Measurements from ENCODE around the gene BCAP31. TPM values are rescaled to one million over a fixed set of nuclear protein-coding genes. Genes with fewer than 3 reads are reported as not detected.

BCAP31 gene
- total and polyA plus RNA-seq, 7 donors, result 59.3 to 216 (median 70.9) TPM

GRCh38 chrX:153657161-153657560, 67.0 kb downstream of the BCAP31 start:
- WGBS, 2 donors, result 87% methylated on average over 9 of the region's 9 CpGs
- peak; percentile 47 for DNase-seq
- TF ChIP-seq CTCF (IDR thresholded peaks at IDR 0.05) (no peak), EP300 (IDR thresholded peaks at IDR 0.05) (no peak), POLR2A (IDR thresholded peaks at IDR 0.05) (no peak), POLR2AphosphoS5 (IDR thresholded peaks at IDR 0.05) (no peak)
- Histone ChIP-seq H3K36me3 (no peaks in the 10 kb centered on the region), H3K27ac (no peak overlapping the region), H3K4me3 (no peak overlapping the region), H3K27me3 (peaks cover 0 to 18% (median 0%) of the 10 kb centered on the region in 3 donors), H3K4me1 (no peaks in the 10 kb centered on the region), H3K9me3 (no peaks in the 10 kb centered on the region)
- intact Hi-C loops (cut with DNase I), result no loop called here

- no peaks in the 10 kb centered on the region for H3K4me1 ChIP-seq
- intact Hi-C loops (cut with DNase I), result no loop called here
- no peak overlapping the region for H3K27ac ChIP-seq
- no peak overlapping the region for H3K4me3 ChIP-seq
- DNase-seq, result no peak
- H3K27me3 ChIP-seq, result peaks cover 0 to 7% (median under 1%) of the 10 kb centered on the region in 3 donors
- WGBS, 2 donors, result 91 to 95% methylated on average over 2 of the region's 2 CpGs
- no peaks in the 10 kb centered on the region for H3K9me3 ChIP-seq
- TF ChIP-seq CTCF (IDR thresholded peaks at IDR 0.05) (no peak), EP300 (IDR thresholded peaks at IDR 0.05) (no peak), POLR2A (IDR thresholded peaks at IDR 0.05) (no peak), POLR2AphosphoS5 (IDR thresholded peaks at IDR 0.05) (no peak)
- no peaks in the 10 kb centered on the region for H3K36me3 ChIP-seq
These were observed 70.6 kb downstream of the BCAP31 start for GRCh38 chrX:153653556-153653955.

GRCh38 chrX:153651540-153652079, 72.6 kb downstream of the BCAP31 start:
- Histone ChIP-seq H3K4me3 (no peak overlapping the region), H3K27ac (no peak overlapping the region), H3K4me1 (peaks cover 0 to 15% (median 13%) of the 10 kb centered on the region in 4 donors), H3K9me3 (no peaks in the 10 kb centered on the region), H3K36me3 (no peaks in the 10 kb centered on the region), H3K27me3 (peaks cover 15 to 27% (median 20%) of the 10 kb centered on the region in 3 donors)
- intact Hi-C loops (cut with DNase I), result no loop called here
- WGBS, 2 donors, result 77 to 81% methylated on average over 9 of the region's 9 CpGs
- TF ChIP-seq CTCF (IDR thresholded peaks at IDR 0.05) (no peak), POLR2A (IDR thresholded peaks at IDR 0.05) (no peak), EP300 (IDR thresholded peaks at IDR 0.05) (no peak), POLR2AphosphoS5 (IDR thresholded peaks at IDR 0.05) (no peak)
- peak; percentile 20 for DNase-seq

- H3K9me3 ChIP-seq, result no peaks in the 10 kb centered on the region
- peaks cover 0 to 16% (median 14%) of the 10 kb centered on the region in 4 donors for H3K4me1 ChIP-seq
- no peak for DNase-seq
- no peak for TF ChIP-seq POLR2A (IDR thresholded peaks at IDR 0.05)
- no peak for TF ChIP-seq CTCF (IDR thresholded peaks at IDR 0.05)
- no peak for TF ChIP-seq POLR2AphosphoS5 (IDR thresholded peaks at IDR 0.05)
- no peak for TF ChIP-seq EP300 (IDR thresholded peaks at IDR 0.05)
- H3K27ac ChIP-seq, result no peak overlapping the region
- intact Hi-C loops (cut with DNase I), result no loop called here
- WGBS, 2 donors, result 89 to 92% methylated on average over 13 of the region's 13 CpGs
- peaks cover 21 to 33% (median 23%) of the 10 kb centered on the region in 3 donors for H3K27me3 ChIP-seq
- no peaks in the 10 kb centered on the region for H3K36me3 ChIP-seq
- no peak overlapping the region for H3K4me3 ChIP-seq
These were observed 73.2 kb downstream of the BCAP31 start for GRCh38 chrX:153650959-153651358.

Small RNA genes within 50 kb of the gene (small RNA-seq; reads per million reads assigned to genes)
- gene RN7SL687P, result 0 reads per million in 3 donors

Other genes with a start within 250 kb of the BCAP31 start
- 100 to 1,000 TPM in 1 of 4 donors, 10 to 100 TPM in 1, 1 to 10 TPM in 2; 5.7 to 181 (median 10.1) TPM for gene BGN, start 229.4 kb downstream of the BCAP31 start, total RNA-seq
- 10 to 100 TPM in 1 of 3 donors, 1 to 10 TPM in 2; 1.8 to 29.9 (median 9.0) TPM for gene BGN, start 229.4 kb downstream of the BCAP31 start, polyA plus RNA-seq
- gene ATP2B3, start 206.7 kb downstream of the BCAP31 start, total RNA-seq, result under 1 TPM; under 0.01 to 0.95 (median 0.26) TPM
- gene ATP2B3, start 206.7 kb downstream of the BCAP31 start, polyA plus RNA-seq, result under 1 TPM in 1 of 3 donors, not detected in 2; 0.26 TPM
- gene CCNQ, start 125.2 kb downstream of the BCAP31 start, total RNA-seq, result 10 to 100 TPM; 31.8 to 49.0 (median 39.9) TPM
- 10 to 100 TPM; 36.7 to 40.8 (median 37.9) TPM for gene CCNQ, start 125.2 kb downstream of the BCAP31 start, polyA plus RNA-seq
- not detected for gene DUSP9, start 77.2 kb downstream of the BCAP31 start, total RNA-seq
- under 1 TPM in 1 of 3 donors, not detected in 2; 0.06 TPM for gene DUSP9, start 77.2 kb downstream of the BCAP31 start, polyA plus RNA-seq
- gene PNCK, start 50.6 kb downstream of the BCAP31 start, total RNA-seq, result 100 to 1,000 TPM in 1 of 4 donors, 10 to 100 TPM in 3; 33.9 to 135 (median 64.2) TPM
- gene PNCK, start 50.6 kb downstream of the BCAP31 start, polyA plus RNA-seq, result 1 to 10 TPM in 1 of 3 donors, not detected in 2; 4.6 TPM
- 10 to 100 TPM; 31.9 to 60.7 (median 35.1) TPM for gene SLC6A8, start 36.5 kb downstream of the BCAP31 start, total RNA-seq
- 100 to 1,000 TPM in 1 of 3 donors, 10 to 100 TPM in 2; 67.9 to 158 (median 70.5) TPM for gene SLC6A8, start 36.5 kb downstream of the BCAP31 start, polyA plus RNA-seq
- 10 to 100 TPM; 11.0 to 21.3 (median 18.3) TPM for gene ABCD1, start 469 bp upstream of the BCAP31 start, total RNA-seq
- gene ABCD1, start 469 bp upstream of the BCAP31 start, polyA plus RNA-seq, result 10 to 100 TPM in 1 of 3 donors, 1 to 10 TPM in 2; 1.8 to 12.8 (median 3.2) TPM
- gene PLXNB3, start 39.9 kb upstream of the BCAP31 start, total RNA-seq, result 10 to 100 TPM in 3 of 4 donors, 1 to 10 TPM in 1; 9.2 to 50.1 (median 25.7) TPM
- gene PLXNB3, start 39.9 kb upstream of the BCAP31 start, polyA plus RNA-seq, result 1 to 10 TPM in 1 of 3 donors, under 1 TPM in 1, not detected in 1; 0.60 to 2.2 TPM
- gene SRPK3, start 56.7 kb upstream of the BCAP31 start, total RNA-seq, result 10 to 100 TPM in 1 of 4 donors, 1 to 10 TPM in 3; 2.1 to 13.0 (median 6.9) TPM
- under 1 TPM in 1 of 3 donors, not detected in 2; 0.31 TPM for gene SRPK3, start 56.7 kb upstream of the BCAP31 start, polyA plus RNA-seq
- 10 to 100 TPM; 54.2 to 89.5 (median 62.7) TPM for gene IDH3G, start 70.0 kb upstream of the BCAP31 start, total RNA-seq
- 10 to 100 TPM; 66.7 to 85.3 (median 76.5) TPM for gene IDH3G, start 70.0 kb upstream of the BCAP31 start, polyA plus RNA-seq
- 100 to 1,000 TPM; 143 to 177 (median 156) TPM for gene SSR4, start 70.3 kb upstream of the BCAP31 start, total RNA-seq
- 100 to 1,000 TPM; 327 to 494 (median 405) TPM for gene SSR4, start 70.3 kb upstream of the BCAP31 start, polyA plus RNA-seq
- 10 to 100 TPM in 3 of 4 donors, 1 to 10 TPM in 1; 8.6 to 24.4 (median 14.2) TPM for gene PDZD4, start 106.2 kb upstream of the BCAP31 start, total RNA-seq
- gene PDZD4, start 106.2 kb upstream of the BCAP31 start, polyA plus RNA-seq, result 1 to 10 TPM in 2 of 3 donors, under 1 TPM in 1; 0.46 to 5.1 (median 1.2) TPM
- gene L1CAM, start 161.8 kb upstream of the BCAP31 start, total RNA-seq, result 10 to 100 TPM in 3 of 4 donors, 1 to 10 TPM in 1; 6.6 to 30.2 (median 23.1) TPM
- gene L1CAM, start 161.8 kb upstream of the BCAP31 start, polyA plus RNA-seq, result 10 to 100 TPM in 1 of 3 donors, 1 to 10 TPM in 1, not detected in 1; 2.4 to 10.5 TPM
- gene AVPR2, start 180.3 kb upstream of the BCAP31 start, total RNA-seq, result 1 to 10 TPM; 1.1 to 2.2 (median 1.3) TPM
- 1 to 10 TPM in 1 of 3 donors, not detected in 2; 1.1 TPM for gene AVPR2, start 180.3 kb upstream of the BCAP31 start, polyA plus RNA-seq
- gene ARHGAP4, start 201.9 kb upstream of the BCAP31 start, total RNA-seq, result 10 to 100 TPM; 12.4 to 27.4 (median 16.3) TPM
- 100 to 1,000 TPM in 1 of 3 donors, 10 to 100 TPM in 1, 1 to 10 TPM in 1; 8.4 to 122 (median 17.3) TPM for gene ARHGAP4, start 201.9 kb upstream of the BCAP31 start, polyA plus RNA-seq
- 100 to 1,000 TPM in 1 of 4 donors, 10 to 100 TPM in 3; 57.4 to 113 (median 79.2) TPM for gene NAA10, start 210.7 kb upstream of the BCAP31 start, total RNA-seq
- 100 to 1,000 TPM in 1 of 3 donors, 10 to 100 TPM in 2; 78.6 to 128 (median 84.7) TPM for gene NAA10, start 210.7 kb upstream of the BCAP31 start, polyA plus RNA-seq
- 10 to 100 TPM in 3 of 4 donors, 1 to 10 TPM in 1; 9.8 to 16.8 (median 13.1) TPM for gene RENBP, start 220.3 kb upstream of the BCAP31 start, total RNA-seq
- 10 to 100 TPM; 10.2 to 15.1 (median 15.0) TPM for gene RENBP, start 220.3 kb upstream of the BCAP31 start, polyA plus RNA-seq
- gene HCFC1, start 247.4 kb upstream of the BCAP31 start, total RNA-seq, result 10 to 100 TPM; 23.5 to 57.3 (median 30.2) TPM
- 10 to 100 TPM in 1 of 3 donors, 1 to 10 TPM in 2; 7.4 to 34.4 (median 8.4) TPM for gene HCFC1, start 247.4 kb upstream of the BCAP31 start, polyA plus RNA-seq
- gene TMEM187, start 248.4 kb upstream of the BCAP31 start, total RNA-seq, result 1 to 10 TPM; 3.5 to 8.6 (median 4.4) TPM
- 1 to 10 TPM; 3.6 to 9.3 (median 3.7) TPM for gene TMEM187, start 248.4 kb upstream of the BCAP31 start, polyA plus RNA-seq

All from sigmoid colon (tissue), 7 donors.